Karpas-422 (cell line): ENCODE results near the gene ECPAS. TPM values are rescaled to one million over a fixed set of nuclear protein-coding genes. Genes with fewer than 3 reads are reported as not detected.
"Not testable (repeated sequence)": the region's sequence is repeated elsewhere in the genome, so short reads cannot be mapped to it uniquely, and the experiment has no call there.

ENCODE experiments used
- DNase-seq: peaks from one replicate; pipeline ENCODE4 v3.0.0-alpha.2; 2015
- H2AFZ ChIP-seq: fragments of 200-600 bp; sonication (generic); 2 replicates; pipeline ENCODE4 v1.6.1; 2014; ENCODE audit warnings: antibody characterized with exemption, low read length, mixed read lengths
- H3K27ac ChIP-seq: fragments of 200-600 bp; sonication (generic); 2 replicates; pipeline ENCODE4 v1.5.1; 2014; ENCODE audit warnings: mild to moderate bottlenecking, low read length, moderate library complexity
- H3K27me3 ChIP-seq: fragments of 200-600 bp; sonication (generic); 2 replicates; pipeline ENCODE4 v1.6.1; 2014; ENCODE audit warnings: low read length, mixed read lengths
- H3K36me3 ChIP-seq: fragments of 200-600 bp; sonication (generic); 2 replicates; pipeline ENCODE4 v1.6.1; 2014; ENCODE audit warnings: low read length, mixed read lengths; ENCODE audit not compliant: insufficient read depth
- H3K4me1 ChIP-seq: fragments of 200-600 bp; sonication (generic); 2 replicates; pipeline ENCODE4 v1.6.1; 2014; ENCODE audit warnings: mild to moderate bottlenecking, low read length, mixed read lengths
- H3K4me2 ChIP-seq: fragments of 200-600 bp; sonication (generic); 2 replicates; pipeline ENCODE4 v1.6.1; 2014; ENCODE audit warnings: low read length, low read depth, mild to moderate bottlenecking; ENCODE audit not compliant: poor library complexity, severe bottlenecking
- H3K4me3 ChIP-seq: fragments of 200-600 bp; sonication (generic); 2 replicates; pipeline ENCODE4 v1.5.1; 2014; ENCODE audit warnings: mild to moderate bottlenecking, antibody characterized with exemption, low read length, mixed read lengths
- H3K79me2 ChIP-seq: fragments of 200-600 bp; sonication (generic); 2 replicates; pipeline ENCODE4 v1.6.1; 2014; ENCODE audit warnings: mild to moderate bottlenecking, low read length, mixed read lengths
- H3K9ac ChIP-seq: fragments of 200-600 bp; sonication (generic); 2 replicates; pipeline ENCODE4 v1.6.0; 2014; ENCODE audit warnings: low read length
- H3K9me2 ChIP-seq: fragments of 200-600 bp; sonication (generic), shearing (Covaris generic); replicated peaks from 2 replicates; pipeline ENCODE4 v1.6.0; 2014; ENCODE audit warnings: mild to moderate bottlenecking, low read length, moderate library complexity; ENCODE audit not compliant: insufficient read depth
- H3K9me3 ChIP-seq: fragments of 300-700, 200-600 bp; sonication (generic); 2 replicates; pipeline ENCODE4 v1.6.1; 2014; ENCODE audit warnings: low read length, mixed read lengths
- H4K20me1 ChIP-seq: fragments of 200-600 bp; sonication (generic); 2 replicates; pipeline ENCODE4 v1.6.1; 2014; ENCODE audit warnings: mild to moderate bottlenecking, antibody characterized with exemption, low read length, low read depth; ENCODE audit not compliant: insufficient read depth
- total RNA-seq: library from RNA; depleted of rRNA; stranded (reverse); fragments of >200 nt; shearing (Covaris generic); gene quantifications from 2 replicates; pipeline ENCODE4 v1.2.3, GENCODE V29; 2014; ENCODE audit warnings: low replicate concordance

The ECPAS gene
- total RNA-seq, 1 experiment from 2014 or later, result 62.8 TPM

DNA sequence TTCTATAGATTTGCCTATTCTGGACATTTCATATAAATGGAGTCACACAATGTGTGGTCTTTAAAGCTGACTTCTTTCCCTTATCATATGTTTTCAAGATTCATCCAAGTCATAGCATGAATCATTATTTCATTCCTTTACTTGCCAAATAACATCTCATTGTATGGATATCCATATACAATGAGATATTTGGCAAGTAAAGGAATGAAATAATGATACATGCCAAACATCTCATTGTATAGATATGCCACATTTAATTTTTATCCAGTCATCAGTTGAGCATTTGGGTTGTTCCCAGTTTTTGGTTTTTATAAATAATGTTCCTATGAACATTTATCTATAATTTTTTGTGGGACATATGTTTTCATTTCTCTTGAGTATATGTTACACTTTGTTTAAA, 133.6 kb downstream of the ECPAS start:
- Histone ChIP-seq H3K36me3 (no peaks in the 10 kb centered on the region), H3K9me2 (no peaks in the 10 kb centered on the region), H3K27ac (no peak overlapping the region), H2AFZ (no peak overlapping the region), H3K9me3 (no peaks in the 10 kb centered on the region), H3K4me2 (no peak overlapping the region), H4K20me1 (no peaks in the 10 kb centered on the region), H3K27me3 (no peaks in the 10 kb centered on the region), H3K4me1 (no peaks in the 10 kb centered on the region), H3K9ac (no peak overlapping the region), H3K4me3 (no peak overlapping the region), H3K79me2 (no peaks in the 10 kb centered on the region)
- DNase-seq, result no peak

- Histone ChIP-seq H2AFZ (no peak overlapping the region), H4K20me1 (no peaks in the 10 kb centered on the region), H3K4me3 (no peak overlapping the region), H3K9me3 (no peaks in the 10 kb centered on the region), H3K9me2 (no peaks in the 10 kb centered on the region), H3K27me3 (no peaks in the 10 kb centered on the region), H3K79me2 (no peaks in the 10 kb centered on the region), H3K4me2 (no peak overlapping the region), H3K4me1 (no peaks in the 10 kb centered on the region), H3K27ac (no peak overlapping the region), H3K9ac (no peak overlapping the region), H3K36me3 (no peaks in the 10 kb centered on the region)
- no peak for DNase-seq
Observed at GRCh38 chr9:111349766-111350165, 134.4 kb downstream of the ECPAS start.

GRCh38 chr9:111348821-111349271, 135.3 kb downstream of the ECPAS start:
- no peaks in the 10 kb centered on the region for H3K79me2 ChIP-seq
- no peak overlapping the region for H3K9ac ChIP-seq
- no peaks in the 10 kb centered on the region for H3K36me3 ChIP-seq
- no peaks in the 10 kb centered on the region for H3K27me3 ChIP-seq
- no peaks in the 10 kb centered on the region for H3K4me1 ChIP-seq
- H3K4me3 ChIP-seq, result no peak overlapping the region
- H3K4me2 ChIP-seq, result no peak overlapping the region
- H2AFZ ChIP-seq, result no peak overlapping the region
- no peak overlapping the region for H3K27ac ChIP-seq
- H4K20me1 ChIP-seq, result no peaks in the 10 kb centered on the region
- H3K9me2 ChIP-seq, result no peaks in the 10 kb centered on the region
- H3K9me3 ChIP-seq, result no peaks in the 10 kb centered on the region
- DNase-seq, result no peak

GRCh38 chr9:111334318-111334863, 149.8 kb downstream of the ECPAS start:
- H3K27me3 ChIP-seq, H3K79me2 ChIP-seq, H3K9me3 ChIP-seq, H3K9me2 ChIP-seq, H3K4me2 ChIP-seq, H3K36me3 ChIP-seq, H3K9ac ChIP-seq, H3K4me3 ChIP-seq, H3K4me1 ChIP-seq, H4K20me1 ChIP-seq, H2AFZ ChIP-seq, DNase-seq, H3K27ac ChIP-seq: not testable (repeated sequence)

DNA sequence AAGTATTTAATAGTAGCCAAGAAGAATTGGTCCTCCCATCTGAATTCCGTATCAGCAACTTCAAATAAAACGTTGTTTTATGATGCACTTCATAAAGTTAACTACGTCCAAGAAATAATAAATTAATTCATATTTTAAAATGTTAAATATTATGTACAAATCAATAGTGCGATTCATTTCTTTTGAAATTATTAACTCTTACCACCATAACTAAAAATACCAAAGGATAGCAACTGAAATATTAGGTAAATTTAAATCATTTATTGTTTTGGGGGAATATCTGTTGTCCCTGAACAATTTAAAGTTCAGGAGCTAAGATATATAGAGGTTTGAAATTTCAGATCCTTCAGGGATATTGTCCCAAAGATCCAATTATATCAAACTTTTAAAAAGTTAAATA, 154.1 kb downstream of the ECPAS start, which contains the start of gene OR2K2:
OR2K2 (minus strand) TSS at position 101 of the 400 bp plus-strand sequence. CDS start 1,791 bp downstream, outside the sequence.
- Histone ChIP-seq H2AFZ (no peak within 1 kb of the TSS), H3K9ac (no peak within 1 kb of the TSS), H3K27me3 (0 out of 2 replicates have a peak, but pooled peaks cover 2% of the 10 kb centered on the region), H3K79me2 (no peaks in the 10 kb centered on the region), H3K4me1 (no peaks in the 10 kb centered on the region), H3K27ac (no peak within 1 kb of the TSS), H3K4me3 (no peak within 1 kb of the TSS), H3K36me3 (no peaks in the 10 kb centered on the region), H3K4me2 (no peak within 1 kb of the TSS), H3K9me2 (no peaks in the 10 kb centered on the region), H3K9me3 (no peaks in the 10 kb centered on the region), H4K20me1 (no peaks in the 10 kb centered on the region)
- no peak for DNase-seq

GRCh38 chr9:111320631-111321030, 163.6 kb downstream of the ECPAS start:
- Histone ChIP-seq H3K36me3 (no peaks in the 10 kb centered on the region), H3K27ac (no peak overlapping the region), H3K9ac (no peak overlapping the region), H4K20me1 (no peaks in the 10 kb centered on the region), H3K27me3 (no peaks in the 10 kb centered on the region), H2AFZ (no peak overlapping the region), H3K4me2 (no peak overlapping the region), H3K9me3 (no peaks in the 10 kb centered on the region), H3K9me2 (no peaks in the 10 kb centered on the region), H3K4me3 (no peak overlapping the region), H3K79me2 (no peaks in the 10 kb centered on the region), H3K4me1 (no peaks in the 10 kb centered on the region)
- no peak for DNase-seq

DNA sequence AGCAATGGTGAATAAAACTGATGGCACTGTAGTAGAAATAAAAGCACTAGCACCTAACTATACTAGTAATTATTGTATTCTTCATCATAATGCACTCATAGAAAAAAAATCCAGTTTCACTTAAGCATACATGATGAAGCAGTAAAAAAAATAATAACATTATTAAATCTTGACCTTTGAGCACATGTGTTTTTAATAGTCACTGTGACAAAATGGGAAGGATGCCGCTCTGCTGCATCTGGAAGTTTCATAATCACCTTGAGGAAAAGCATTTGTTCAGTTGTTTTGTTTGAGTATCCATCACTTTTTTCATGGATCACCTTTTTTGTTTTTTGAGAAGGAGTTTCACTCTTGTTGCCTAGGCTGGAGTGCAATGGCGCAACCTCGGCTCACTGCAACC, 167.4 kb downstream of the ECPAS start:
- H3K27ac ChIP-seq, result no peak overlapping the region
- H3K9ac ChIP-seq, result no peak overlapping the region
- no peaks in the 10 kb centered on the region for H3K4me1 ChIP-seq
- H3K9me2 ChIP-seq, result no peaks in the 10 kb centered on the region
- no peaks in the 10 kb centered on the region for H3K9me3 ChIP-seq
- H3K27me3 ChIP-seq, result no peaks in the 10 kb centered on the region
- no peaks in the 10 kb centered on the region for H3K36me3 ChIP-seq
- H4K20me1 ChIP-seq, result no peaks in the 10 kb centered on the region
- no peak overlapping the region for H2AFZ ChIP-seq
- no peaks in the 10 kb centered on the region for H3K79me2 ChIP-seq
- no peak overlapping the region for H3K4me2 ChIP-seq
- no peak for DNase-seq
- no peak overlapping the region for H3K4me3 ChIP-seq
